Measurements from ENCODE around the gene VPS26B. TPM values are rescaled to one million over a fixed set of nuclear protein-coding genes. Genes with fewer than 3 reads are reported as not detected.

Gene VPS26B
- total and polyA plus RNA-seq, 2 donors (not counting 3 experiments of a cell fraction or from before 2014, with no cell fraction given): 40.2 to 53.1 TPM

GRCh38 chr11:134291196-134291595 is 66.7 kb downstream of the VPS26B start:
- Histone ChIP-seq H3K36me3 (ENCODE audit: control insufficient read depth in 2 of 2, extremely low read depth in 1 of 2, insufficient read depth in 2 of 2, low read length in 2 of 2) (no peaks in the 10 kb centered on the region), H3K9me1 (replicated peaks; ENCODE audit: control insufficient read depth, extremely low read depth, insufficient read depth, low read length) (no peaks in the 10 kb centered on the region), H3K79me2 (ENCODE audit: control insufficient read depth, insufficient read depth, low read length) (no peaks in the 10 kb centered on the region), H3K4me1 (ENCODE audit: control insufficient read depth, extremely low read depth, insufficient read depth, low read length) (no peaks in the 10 kb centered on the region), H2AFZ (ENCODE audit: low read depth, low read length) (no peak overlapping the region), H3K9ac (replicated peaks; ENCODE audit: extremely low read depth, insufficient read depth, low read length) (no peak overlapping the region), H3K9me3 (replicated peaks; ENCODE audit: control insufficient read depth, insufficient read depth, low read length) (no peaks in the 10 kb centered on the region), H3K4me2 (ENCODE audit: insufficient read depth, low read length) (no peak overlapping the region), H3K4me3 (replicated peaks in 1 of 3; ENCODE audit: insufficient read depth in 1 of 3, low read depth in 1 of 3, low read length in 3 of 3) (no peak overlapping the region), H3K27ac (ENCODE audit: insufficient read depth, low read depth, low read length) (no peak overlapping the region), H4K20me1 (replicated peaks; ENCODE audit: control insufficient read depth, extremely low read depth, insufficient read depth, low read length) (no peaks in the 10 kb centered on the region), H3K27me3 (ENCODE audit: control insufficient read depth in 2 of 2, insufficient read depth in 2 of 2, low read length in 2 of 2) (no peaks in the 10 kb centered on the region)
- BruUV-seq (replicated peaks): no TSS peak
- POLR2A ChIA-PET: no interaction called here
- TF ChIP-seq EZH2 (IDR thresholded peaks at IDR 0.05; ENCODE audit: borderline replicate concordance, low read depth, low read length, severe bottlenecking): no peak
- TF ChIP-seq JUN (IDR thresholded peaks at IDR 0.05; ENCODE audit: borderline replicate concordance, insufficient read depth, insufficient read length, low read depth): no peak
- no peak for TF ChIP-seq FOS (IDR thresholded peaks at IDR 0.05; ENCODE audit: borderline replicate concordance, insufficient read depth, low read length)
- no peak for TF ChIP-seq MAX (IDR thresholded peaks at IDR 0.05; ENCODE audit: insufficient read depth, insufficient read length)
- TF ChIP-seq GATA2 (IDR thresholded peaks at IDR 0.05; ENCODE audit: insufficient read depth, insufficient read length, low read depth, low read length): no peak
- no peak for TF ChIP-seq POLR2AphosphoS5 (IDR thresholded peaks at IDR 0.05; ENCODE audit: insufficient read depth, low read depth, low read length)
- intact Hi-C loops (cut with micrococcal nuclease) (no loop called here), dilution Hi-C loops (cut with MboI; ENCODE audit: extremely low pct_ligation_motif_present, low sequenced_read_pairs) (no loop called here)
- FAIRE-seq (no peak), DNase-seq (ENCODE audit: low read depth, low spot score) (no peak)
- CTCF ChIA-PET: interaction anchor here (1.0 to 1.1 kb wide), 2 partner anchors 29 to 33 kb away, joined by 3 to 4 read pairs; no protein-coding TSS in a partner anchor

GRCh38 chr11:134292661-134293060 is 68.2 kb downstream of the VPS26B start:
- H3K9me3 ChIP-seq (replicated peaks; ENCODE audit: control insufficient read depth, insufficient read depth, low read length): no peaks in the 10 kb centered on the region
- TF ChIP-seq MAX (IDR thresholded peaks at IDR 0.05; ENCODE audit: insufficient read depth, insufficient read length) (no peak), POLR2AphosphoS5 (IDR thresholded peaks at IDR 0.05; ENCODE audit: insufficient read depth, low read depth, low read length) (no peak), CTCF (IDR thresholded peaks at IDR 0.05; ENCODE audit: extremely low read depth in 1 of 2, insufficient read depth in 1 of 2, low read depth in 1 of 2, low read length in 2 of 2) (no peak), GATA2 (IDR thresholded peaks at IDR 0.05; ENCODE audit: insufficient read depth, insufficient read length, low read depth, low read length) (no peak), EZH2 (IDR thresholded peaks at IDR 0.05; ENCODE audit: borderline replicate concordance, low read depth, low read length, severe bottlenecking) (no peak), MYC (IDR thresholded peaks at IDR 0.05; ENCODE audit: low read depth, low read length) (no peak), FOS (IDR thresholded peaks at IDR 0.05; ENCODE audit: borderline replicate concordance, insufficient read depth, low read length) (no peak), JUN (IDR thresholded peaks at IDR 0.05; ENCODE audit: borderline replicate concordance, insufficient read depth, insufficient read length, low read depth) (no peak), POLR2A (IDR thresholded peaks at IDR 0.05; ENCODE audit: low read depth, low read length) (no peak)
- H3K27me3 ChIP-seq (ENCODE audit: control insufficient read depth in 2 of 2, insufficient read depth in 2 of 2, low read length in 2 of 2): no peaks in the 10 kb centered on the region
- DNase-seq (ENCODE audit: low read depth, low spot score): no peak
- no peak overlapping the region for H2AFZ ChIP-seq (ENCODE audit: low read depth, low read length)
- no peaks in the 10 kb centered on the region for H3K79me2 ChIP-seq (ENCODE audit: control insufficient read depth, insufficient read depth, low read length)
- H3K4me1 ChIP-seq (ENCODE audit: control insufficient read depth, extremely low read depth, insufficient read depth, low read length): no peaks in the 10 kb centered on the region
- FAIRE-seq: no peak
- BruUV-seq (replicated peaks): no TSS peak
- intact Hi-C loops (cut with micrococcal nuclease) (no loop called here), dilution Hi-C loops (cut with MboI; ENCODE audit: extremely low pct_ligation_motif_present, low sequenced_read_pairs) (no loop called here)
- CTCF ChIA-PET: no interaction called here
- POLR2A ChIA-PET: no interaction called here
- H3K4me3 ChIP-seq (replicated peaks in 1 of 3; ENCODE audit: insufficient read depth in 1 of 3, low read depth in 1 of 3, low read length in 3 of 3): no peak overlapping the region
- no peak overlapping the region for H3K27ac ChIP-seq (ENCODE audit: insufficient read depth, low read depth, low read length)
- H3K4me2 ChIP-seq (ENCODE audit: insufficient read depth, low read length): no peak overlapping the region
- no peaks in the 10 kb centered on the region for H3K9me1 ChIP-seq (replicated peaks; ENCODE audit: control insufficient read depth, extremely low read depth, insufficient read depth, low read length)
- H3K9ac ChIP-seq (replicated peaks; ENCODE audit: extremely low read depth, insufficient read depth, low read length): no peak overlapping the region
- no peaks in the 10 kb centered on the region for H4K20me1 ChIP-seq (replicated peaks; ENCODE audit: control insufficient read depth, extremely low read depth, insufficient read depth, low read length)
- H3K36me3 ChIP-seq (ENCODE audit: control insufficient read depth in 2 of 2, extremely low read depth in 1 of 2, insufficient read depth in 2 of 2, low read length in 2 of 2): no peaks in the 10 kb centered on the region
